ENCODE results near the gene CCDC92.

DNA sequence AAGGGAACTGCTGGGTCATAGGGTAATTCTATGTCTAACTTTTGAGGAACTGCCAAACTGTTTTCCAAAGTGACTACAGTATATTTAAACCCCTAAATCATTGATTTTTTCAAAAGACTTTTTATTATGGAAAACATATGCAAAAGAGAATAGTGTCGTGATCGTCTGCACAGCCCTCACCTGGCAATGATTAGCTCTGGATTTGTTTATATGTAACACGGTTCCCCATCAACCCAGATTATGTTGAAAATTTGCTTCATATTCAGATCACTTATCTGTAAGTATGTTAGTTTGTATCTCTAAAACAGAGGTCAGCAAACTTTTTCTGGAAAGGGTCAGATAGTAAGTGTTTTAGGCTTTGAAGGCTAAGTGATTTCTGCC, 52.7 kb downstream of the CCDC92 start:
- TF ChIP-seq, protein P1, sequence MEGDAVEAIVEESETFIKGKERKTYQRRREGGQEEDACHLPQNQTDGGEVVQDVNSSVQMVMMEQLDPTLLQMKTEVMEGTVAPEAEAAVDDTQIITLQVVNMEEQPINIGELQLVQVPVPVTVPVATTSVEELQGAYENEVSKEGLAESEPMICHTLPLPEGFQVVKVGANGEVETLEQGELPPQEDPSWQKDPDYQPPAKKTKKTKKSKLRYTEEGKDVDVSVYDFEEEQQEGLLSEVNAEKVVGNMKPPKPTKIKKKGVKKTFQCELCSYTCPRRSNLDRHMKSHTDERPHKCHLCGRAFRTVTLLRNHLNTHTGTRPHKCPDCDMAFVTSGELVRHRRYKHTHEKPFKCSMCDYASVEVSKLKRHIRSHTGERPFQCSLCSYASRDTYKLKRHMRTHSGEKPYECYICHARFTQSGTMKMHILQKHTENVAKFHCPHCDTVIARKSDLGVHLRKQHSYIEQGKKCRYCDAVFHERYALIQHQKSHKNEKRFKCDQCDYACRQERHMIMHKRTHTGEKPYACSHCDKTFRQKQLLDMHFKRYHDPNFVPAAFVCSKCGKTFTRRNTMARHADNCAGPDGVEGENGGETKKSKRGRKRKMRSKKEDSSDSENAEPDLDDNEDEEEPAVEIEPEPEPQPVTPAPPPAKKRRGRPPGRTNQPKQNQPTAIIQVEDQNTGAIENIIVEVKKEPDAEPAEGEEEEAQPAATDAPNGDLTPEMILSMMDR (IDR thresholded peaks at IDR 0.05), result no peak
- TF ChIP-seq POLR2A (IDR thresholded peaks at IDR 0.05), result no peak

Measured in uterus (tissue), 2 donors.